ENCODE measurements around the gene FANCG. TPM values are rescaled to one million over a fixed set of nuclear protein-coding genes. Genes with fewer than 3 reads are reported as not detected.

The FANCG gene
- total RNA-seq, 1 donor from 2014 or later, result 14.1 TPM

DNA sequence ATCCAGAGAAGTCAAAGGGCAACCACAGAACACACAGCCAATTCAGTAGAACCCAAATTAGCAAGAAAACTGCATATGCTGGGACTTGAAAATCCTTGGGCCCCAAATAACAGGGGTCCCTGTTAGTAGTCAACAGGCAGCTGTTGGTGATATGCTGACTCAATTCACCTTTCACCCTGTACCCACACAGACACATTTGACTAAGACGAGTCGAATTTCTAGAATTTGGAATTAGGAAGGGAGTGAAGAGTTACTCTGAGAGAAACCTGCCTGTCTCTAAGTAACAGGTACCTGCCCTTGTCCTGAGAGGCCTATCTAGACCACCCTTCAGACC lies 6.5 kb downstream of the FANCG start:
- Mint-ChIP-seq H3K4me3 (ENCODE audit: unreplicated experiment) (peak overlapping the region; percentile 40), H3K27ac (ENCODE audit: unreplicated experiment) (peak overlapping the region; percentile 80)
- peak overlapping the region; percentile 24 for H3K4me3 ChIP-seq (ENCODE audit: insufficient read depth, low read depth, low read length)

DNA sequence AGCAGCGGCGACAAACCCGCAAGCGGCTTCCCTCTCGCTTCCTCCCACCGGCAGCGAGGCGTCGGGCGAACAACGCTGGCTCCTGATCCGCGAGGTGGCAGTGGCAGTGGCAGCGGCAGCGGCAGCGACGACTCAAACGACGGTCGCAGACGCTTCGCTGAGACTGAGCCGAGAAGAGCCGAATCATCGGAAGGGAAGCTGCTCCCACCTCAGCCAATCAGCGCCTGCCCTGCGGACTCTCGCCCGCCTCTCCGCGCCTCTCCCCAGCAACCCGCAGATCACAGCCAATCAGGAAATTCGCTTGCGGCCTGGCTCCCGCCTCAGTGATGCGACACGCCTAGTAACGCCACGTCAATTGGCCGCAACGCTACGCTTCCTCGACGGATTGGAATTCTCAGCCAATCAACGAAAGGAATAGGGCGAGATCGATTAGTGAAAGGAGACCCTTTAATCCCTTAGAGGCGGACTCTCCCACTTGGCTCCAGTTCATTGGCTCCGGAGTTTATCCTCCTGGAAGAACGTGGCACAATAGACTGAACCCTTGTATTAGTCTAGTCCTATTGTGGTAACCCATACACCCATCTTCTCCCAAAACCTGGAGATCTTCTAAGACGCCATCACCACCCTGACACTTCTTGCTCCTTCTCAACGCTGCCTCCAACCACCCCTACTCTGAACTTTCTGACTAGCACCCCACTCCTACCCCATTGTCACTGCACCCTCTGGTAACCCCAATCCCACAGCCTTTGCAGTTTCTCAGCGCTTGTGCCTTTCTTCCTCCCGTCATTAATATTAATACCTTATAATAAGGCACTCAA lies 7.1 kb downstream of the FANCG start, which contains the start of gene VCP:
TSS of gene VCP (minus strand) at position 165 of the 818 bp plus-strand sequence. CDS start 272 bp downstream, outside the sequence.
- DNase-seq (ENCODE audit: low read depth) (peak; percentile 98), FAIRE-seq (peak; percentile 91)
- Mint-ChIP-seq H3K4me1 (ENCODE audit: low read depth, unreplicated experiment) (peaks cover 20% of the 10 kb centered on the region), H3K27ac (ENCODE audit: unreplicated experiment) (peak within 1 kb of the TSS; percentile 93), H3K36me3 (ENCODE audit: low read depth, unreplicated experiment) (peaks cover 21% of the 10 kb centered on the region), H3K4me3 (ENCODE audit: unreplicated experiment) (peak within 1 kb of the TSS; percentile 98), H3K27me3 (ENCODE audit: low read depth, unreplicated experiment) (no peaks in the 10 kb centered on the region), H3K9me3 (ENCODE audit: unreplicated experiment) (peaks cover 4% of the 10 kb centered on the region)
- Histone ChIP-seq H3K9me3 (ENCODE audit: insufficient read depth, low read depth, low read length) (no peaks in the 10 kb centered on the region), H3K4me1 (ENCODE audit: insufficient read depth, low read length) (peaks cover 31% of the 10 kb centered on the region), H4K20me1 (ENCODE audit: insufficient read depth, low read length) (peaks cover 45% of the 10 kb centered on the region), H3K27me3 (ENCODE audit: insufficient read depth, low read length) (no peaks in the 10 kb centered on the region), H3K4me3 (ENCODE audit: insufficient read depth, low read depth, low read length) (peak within 1 kb of the TSS; percentile 97), H3K79me2 (ENCODE audit: insufficient read depth, low read length) (peaks cover 60% of the 10 kb centered on the region), H3K4me2 (ENCODE audit: low read length) (peak within 1 kb of the TSS; percentile 87), H3K36me3 (ENCODE audit: insufficient read depth, low read length) (peaks cover 21% of the 10 kb centered on the region), H2AFZ (ENCODE audit: low read depth, low read length) (peak within 1 kb of the TSS; percentile 42), H3K27ac (ENCODE audit: low read depth, low read length) (peak within 1 kb of the TSS; percentile 95), H3K9ac (ENCODE audit: low read length) (peak within 1 kb of the TSS; percentile 99)
- TF ChIP-seq, protein P1, sequence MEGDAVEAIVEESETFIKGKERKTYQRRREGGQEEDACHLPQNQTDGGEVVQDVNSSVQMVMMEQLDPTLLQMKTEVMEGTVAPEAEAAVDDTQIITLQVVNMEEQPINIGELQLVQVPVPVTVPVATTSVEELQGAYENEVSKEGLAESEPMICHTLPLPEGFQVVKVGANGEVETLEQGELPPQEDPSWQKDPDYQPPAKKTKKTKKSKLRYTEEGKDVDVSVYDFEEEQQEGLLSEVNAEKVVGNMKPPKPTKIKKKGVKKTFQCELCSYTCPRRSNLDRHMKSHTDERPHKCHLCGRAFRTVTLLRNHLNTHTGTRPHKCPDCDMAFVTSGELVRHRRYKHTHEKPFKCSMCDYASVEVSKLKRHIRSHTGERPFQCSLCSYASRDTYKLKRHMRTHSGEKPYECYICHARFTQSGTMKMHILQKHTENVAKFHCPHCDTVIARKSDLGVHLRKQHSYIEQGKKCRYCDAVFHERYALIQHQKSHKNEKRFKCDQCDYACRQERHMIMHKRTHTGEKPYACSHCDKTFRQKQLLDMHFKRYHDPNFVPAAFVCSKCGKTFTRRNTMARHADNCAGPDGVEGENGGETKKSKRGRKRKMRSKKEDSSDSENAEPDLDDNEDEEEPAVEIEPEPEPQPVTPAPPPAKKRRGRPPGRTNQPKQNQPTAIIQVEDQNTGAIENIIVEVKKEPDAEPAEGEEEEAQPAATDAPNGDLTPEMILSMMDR (IDR thresholded peaks at IDR 0.05; ENCODE audit: insufficient read depth, low read depth, low read length), result no peak
- no peak for TF ChIP-seq EZH2 (IDR thresholded peaks at IDR 0.05; ENCODE audit: insufficient read depth, low read length)

More for the DNA sequence above, 6.5 kb downstream of the FANCG start:
- H3K27ac ChIP-seq (ENCODE audit: low read depth, low read length), result peak overlapping the region; percentile 79
- peaks cover 17% of the 10 kb centered on the region for H3K36me3 Mint-ChIP-seq (ENCODE audit: low read depth, unreplicated experiment)
- peak overlapping the region; percentile 56 for H3K9ac ChIP-seq (ENCODE audit: low read length)
- no peaks in the 10 kb centered on the region for H3K9me3 ChIP-seq (ENCODE audit: insufficient read depth, low read depth, low read length)
- H3K79me2 ChIP-seq (ENCODE audit: insufficient read depth, low read length), result peaks cover 60% of the 10 kb centered on the region
- DNase-seq (ENCODE audit: low read depth) (no peak), FAIRE-seq (no peak)
- H3K4me1 ChIP-seq (ENCODE audit: insufficient read depth, low read length), result peaks cover 35% of the 10 kb centered on the region
- peaks cover 43% of the 10 kb centered on the region for H4K20me1 ChIP-seq (ENCODE audit: insufficient read depth, low read length)
- H3K4me2 ChIP-seq (ENCODE audit: low read length), result peak overlapping the region; percentile 74
- H3K36me3 ChIP-seq (ENCODE audit: insufficient read depth, low read length), result peaks cover 16% of the 10 kb centered on the region
- H3K27me3 Mint-ChIP-seq (ENCODE audit: low read depth, unreplicated experiment), result no peaks in the 10 kb centered on the region
- H3K9me3 Mint-ChIP-seq (ENCODE audit: unreplicated experiment), result peaks cover 4% of the 10 kb centered on the region
- H3K27me3 ChIP-seq (ENCODE audit: insufficient read depth, low read length), result no peaks in the 10 kb centered on the region
- peak overlapping the region; percentile 42 for H2AFZ ChIP-seq (ENCODE audit: low read depth, low read length)
- H3K4me1 Mint-ChIP-seq (ENCODE audit: low read depth, unreplicated experiment), result peaks cover 15% of the 10 kb centered on the region
- TF ChIP-seq, protein P1 (IDR thresholded peaks at IDR 0.05; ENCODE audit: insufficient read depth, low read depth, low read length), result no peak
- no peak for TF ChIP-seq EZH2 (IDR thresholded peaks at IDR 0.05; ENCODE audit: insufficient read depth, low read length)

Measured in astrocyte (in vitro differentiated cells and primary cell).